ENCODE measurements around the gene SHISAL2A. TPM values are rescaled to one million over a fixed set of nuclear protein-coding genes. Genes with fewer than 3 reads are reported as not detected.

SHISAL2A gene
- total RNA-seq, 1 donor from 2014 or later: not detected

DNA sequence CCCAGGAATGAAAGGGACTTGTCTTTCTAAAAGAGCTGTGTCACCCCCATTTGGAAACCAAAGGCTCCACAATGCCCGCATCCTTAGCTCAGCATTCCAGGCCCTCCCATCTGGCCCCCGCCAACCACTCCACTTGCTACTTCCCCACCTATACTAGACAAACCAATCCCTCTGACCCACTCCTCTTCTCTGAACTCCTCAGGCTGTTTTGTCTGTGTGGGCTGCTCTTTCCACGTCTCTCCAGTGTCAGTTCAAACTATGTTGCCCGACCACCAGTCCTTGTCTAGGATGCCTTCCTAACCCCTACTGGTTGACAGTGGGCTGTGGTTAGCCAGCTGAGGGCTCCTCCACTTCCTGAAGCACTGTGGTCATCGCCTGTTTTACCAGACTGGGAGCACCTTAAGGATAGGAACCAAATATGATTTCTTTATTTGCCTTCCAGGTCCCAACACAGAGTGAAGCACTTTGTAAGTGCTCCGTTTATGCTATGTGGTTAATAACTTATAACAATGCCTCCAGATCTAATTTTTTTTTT is 73.2 kb downstream of the SHISAL2A start:
- TF ChIP-seq, protein P1, sequence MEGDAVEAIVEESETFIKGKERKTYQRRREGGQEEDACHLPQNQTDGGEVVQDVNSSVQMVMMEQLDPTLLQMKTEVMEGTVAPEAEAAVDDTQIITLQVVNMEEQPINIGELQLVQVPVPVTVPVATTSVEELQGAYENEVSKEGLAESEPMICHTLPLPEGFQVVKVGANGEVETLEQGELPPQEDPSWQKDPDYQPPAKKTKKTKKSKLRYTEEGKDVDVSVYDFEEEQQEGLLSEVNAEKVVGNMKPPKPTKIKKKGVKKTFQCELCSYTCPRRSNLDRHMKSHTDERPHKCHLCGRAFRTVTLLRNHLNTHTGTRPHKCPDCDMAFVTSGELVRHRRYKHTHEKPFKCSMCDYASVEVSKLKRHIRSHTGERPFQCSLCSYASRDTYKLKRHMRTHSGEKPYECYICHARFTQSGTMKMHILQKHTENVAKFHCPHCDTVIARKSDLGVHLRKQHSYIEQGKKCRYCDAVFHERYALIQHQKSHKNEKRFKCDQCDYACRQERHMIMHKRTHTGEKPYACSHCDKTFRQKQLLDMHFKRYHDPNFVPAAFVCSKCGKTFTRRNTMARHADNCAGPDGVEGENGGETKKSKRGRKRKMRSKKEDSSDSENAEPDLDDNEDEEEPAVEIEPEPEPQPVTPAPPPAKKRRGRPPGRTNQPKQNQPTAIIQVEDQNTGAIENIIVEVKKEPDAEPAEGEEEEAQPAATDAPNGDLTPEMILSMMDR (IDR thresholded peaks at IDR 0.05; ENCODE audit: insufficient read depth, low read length, poor library complexity, severe bottlenecking): no peak
- H3K36me3 ChIP-seq (ENCODE audit: control insufficient read depth, insufficient read depth, low read length): no peaks in the 10 kb centered on the region
- DNase-seq (ENCODE audit: low read depth): no peak

More for the DNA sequence above, 73.2 kb downstream of the SHISAL2A start:
- no peak overlapping the region for H3K4me3 ChIP-seq (ENCODE audit: low read depth, low read length)
- no peaks in the 10 kb centered on the region for H3K27me3 ChIP-seq (ENCODE audit: control insufficient read depth, insufficient read depth, low read length)

Other genes with a start within 250 kb of the SHISAL2A start
- gene ORC1, start 228.7 kb upstream of the SHISAL2A start, total RNA-seq: 2.2 and 2.7 TPM in 2 replicates
- gene PRPF38A, start 228.6 kb upstream of the SHISAL2A start, total RNA-seq: 14.2 and 18.2 TPM in 2 replicates
- gene TUT4, start 80.1 kb upstream of the SHISAL2A start, total RNA-seq: 32.1 and 32.5 TPM in 2 replicates
- gene GPX7, start 30.8 kb upstream of the SHISAL2A start, total RNA-seq: 33.1 and 52.8 TPM in 2 replicates
- gene COA7, start 65.2 kb downstream of the SHISAL2A start, total RNA-seq: 13.0 and 17.3 TPM in 2 replicates
- gene ZYG11B, start 93.3 kb downstream of the SHISAL2A start, total RNA-seq: 23.5 and 25.2 TPM in 2 replicates
- gene ZYG11A, start 209.6 kb downstream of the SHISAL2A start, total RNA-seq: 0.21 and 0.50 TPM in 2 replicates

All from kidney epithelial cell (primary cell).